GM19025 (cell line): ENCODE results near the gene SLC8A2.
A peak's percentile ranks its signal among the peaks of the same experiment; 100 is the strongest.

Experiments used
- ATAC-seq: cut with Tn5 transposase; IDR thresholded peaks from one replicate; pipeline ENCODE4 v1.9.1; 2021; ENCODE audit warnings: mild to moderate bottlenecking, low read depth, moderate library complexity; ENCODE audit not compliant: unreplicated experiment

SLC8A2 gene, protein sequence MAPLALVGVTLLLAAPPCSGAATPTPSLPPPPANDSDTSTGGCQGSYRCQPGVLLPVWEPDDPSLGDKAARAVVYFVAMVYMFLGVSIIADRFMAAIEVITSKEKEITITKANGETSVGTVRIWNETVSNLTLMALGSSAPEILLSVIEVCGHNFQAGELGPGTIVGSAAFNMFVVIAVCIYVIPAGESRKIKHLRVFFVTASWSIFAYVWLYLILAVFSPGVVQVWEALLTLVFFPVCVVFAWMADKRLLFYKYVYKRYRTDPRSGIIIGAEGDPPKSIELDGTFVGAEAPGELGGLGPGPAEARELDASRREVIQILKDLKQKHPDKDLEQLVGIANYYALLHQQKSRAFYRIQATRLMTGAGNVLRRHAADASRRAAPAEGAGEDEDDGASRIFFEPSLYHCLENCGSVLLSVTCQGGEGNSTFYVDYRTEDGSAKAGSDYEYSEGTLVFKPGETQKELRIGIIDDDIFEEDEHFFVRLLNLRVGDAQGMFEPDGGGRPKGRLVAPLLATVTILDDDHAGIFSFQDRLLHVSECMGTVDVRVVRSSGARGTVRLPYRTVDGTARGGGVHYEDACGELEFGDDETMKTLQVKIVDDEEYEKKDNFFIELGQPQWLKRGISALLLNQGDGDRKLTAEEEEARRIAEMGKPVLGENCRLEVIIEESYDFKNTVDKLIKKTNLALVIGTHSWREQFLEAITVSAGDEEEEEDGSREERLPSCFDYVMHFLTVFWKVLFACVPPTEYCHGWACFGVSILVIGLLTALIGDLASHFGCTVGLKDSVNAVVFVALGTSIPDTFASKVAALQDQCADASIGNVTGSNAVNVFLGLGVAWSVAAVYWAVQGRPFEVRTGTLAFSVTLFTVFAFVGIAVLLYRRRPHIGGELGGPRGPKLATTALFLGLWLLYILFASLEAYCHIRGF

DNA sequence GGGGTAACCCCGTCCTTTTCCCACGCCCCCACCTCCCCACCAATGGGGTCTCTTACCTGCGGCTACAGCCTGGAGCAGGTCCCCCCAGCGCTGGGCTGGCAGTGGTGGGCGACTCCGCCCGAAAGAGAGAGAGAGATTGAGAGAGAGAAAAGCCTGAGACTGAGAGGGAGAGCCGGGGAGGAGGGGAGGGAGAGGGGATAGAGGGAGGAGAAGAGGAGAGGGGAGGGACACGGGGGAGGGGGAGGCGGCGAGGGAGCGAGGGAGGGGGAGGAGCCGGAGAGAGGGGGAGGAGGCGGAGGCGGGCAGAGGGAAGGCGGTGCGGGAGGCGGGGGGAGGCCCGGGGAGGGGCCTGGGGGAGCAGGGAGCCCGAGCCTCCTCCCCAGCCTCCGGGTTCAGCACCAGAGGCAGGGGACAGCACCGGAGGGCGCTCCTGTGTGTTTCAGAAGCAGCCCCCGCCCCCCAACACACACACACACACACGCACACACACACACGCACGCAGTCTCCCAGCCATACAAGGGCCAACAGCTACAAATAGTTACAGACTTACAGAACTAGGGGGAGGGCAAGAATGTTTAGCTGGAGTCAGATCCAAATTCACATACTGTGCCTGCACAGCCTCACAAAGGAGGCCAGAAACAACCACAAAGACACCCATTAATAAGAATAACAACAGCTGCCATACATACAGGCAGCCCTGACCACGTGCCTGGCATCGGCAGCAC is at the start of gene SLC8A2:
Gene SLC8A2, minus strand, starts transcription at position 161 of the 725 bp plus-strand sequence. CDS start 5,490 bp downstream, outside the sequence.
- no peak for ATAC-seq

DNA sequence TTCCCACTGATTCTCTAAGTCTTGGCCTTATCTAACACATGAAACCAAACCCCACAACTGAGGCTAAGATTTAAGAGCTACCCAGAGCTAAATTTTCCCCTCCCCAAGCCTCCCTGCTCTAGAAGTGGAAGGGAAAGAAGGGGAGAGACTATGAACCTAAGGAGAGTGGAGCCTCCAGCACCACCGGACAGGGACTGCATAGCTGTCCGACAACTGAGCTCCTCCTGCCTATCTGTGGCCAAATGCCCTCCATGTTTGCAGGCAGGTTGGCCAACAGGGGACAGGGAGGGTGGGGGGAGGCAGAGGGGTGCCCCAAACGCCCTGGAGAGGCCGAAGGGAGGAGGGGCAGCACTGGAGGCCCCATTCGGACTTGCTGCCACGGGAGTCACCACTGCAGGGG is 49.1 kb upstream of the SLC8A2 start:
- no peak for ATAC-seq

DNA sequence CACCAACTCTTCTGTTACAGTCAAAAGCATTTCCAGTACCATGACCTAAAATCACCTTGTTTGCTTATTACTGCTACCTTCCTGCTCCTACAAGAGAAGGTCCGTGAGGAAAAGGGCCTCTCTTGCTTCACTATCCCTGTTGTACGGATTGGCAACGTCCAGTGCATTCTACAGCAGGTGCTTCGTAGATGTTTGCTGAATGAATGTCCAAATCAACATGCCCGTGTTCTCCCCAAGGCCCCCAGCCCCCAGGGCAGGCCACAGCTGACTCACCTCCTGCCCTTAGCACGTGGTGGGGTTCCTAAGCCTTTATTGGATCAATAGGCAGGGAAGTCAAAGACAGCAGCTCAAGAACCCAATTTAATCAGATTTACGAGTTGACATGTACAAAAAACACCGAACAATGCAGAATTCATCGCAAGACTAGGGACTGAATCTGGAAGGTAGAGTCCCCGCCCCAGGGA is 48.7 kb upstream of the SLC8A2 start:
- no peak for ATAC-seq

DNA sequence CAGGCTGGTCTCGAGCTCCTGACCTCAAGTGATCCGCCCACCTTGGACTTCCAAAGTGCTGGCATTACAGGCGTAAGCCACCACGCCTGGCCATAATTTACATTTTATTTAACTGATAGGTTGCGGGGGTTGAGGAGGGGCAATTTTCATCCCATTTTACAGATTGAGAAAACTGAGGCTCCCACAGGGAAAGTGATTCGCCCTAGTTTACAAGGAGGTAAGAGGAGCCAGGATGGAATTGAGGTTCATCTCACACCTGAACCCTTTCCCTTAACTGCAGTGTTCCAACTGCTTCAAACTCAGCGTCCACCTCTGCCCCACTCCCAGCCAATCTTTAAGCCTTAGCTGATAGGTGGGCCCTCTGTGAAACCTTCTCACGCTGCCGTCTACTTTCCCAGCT is 47.2 kb upstream of the SLC8A2 start:
- ATAC-seq = no peak

DNA sequence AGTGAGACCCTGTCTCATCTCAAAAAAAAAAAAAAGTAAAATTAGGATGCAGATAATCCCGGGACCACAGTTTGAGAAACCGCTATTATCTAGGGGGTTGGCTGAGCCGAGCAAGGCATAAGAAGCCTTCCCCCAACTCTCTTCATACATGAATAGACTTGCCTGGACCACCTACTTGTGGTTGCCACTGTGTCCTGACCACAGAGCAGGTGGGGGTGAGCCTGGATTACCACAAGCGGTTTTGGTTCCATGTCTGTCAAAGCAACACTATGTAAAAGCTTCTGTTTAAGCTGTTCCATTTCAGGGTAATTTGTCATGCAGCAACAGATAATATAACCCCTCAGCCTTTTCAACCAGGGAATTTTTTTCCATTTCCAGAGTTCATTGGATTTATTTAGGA is 46.4 kb upstream of the SLC8A2 start:
- no peak for ATAC-seq

DNA sequence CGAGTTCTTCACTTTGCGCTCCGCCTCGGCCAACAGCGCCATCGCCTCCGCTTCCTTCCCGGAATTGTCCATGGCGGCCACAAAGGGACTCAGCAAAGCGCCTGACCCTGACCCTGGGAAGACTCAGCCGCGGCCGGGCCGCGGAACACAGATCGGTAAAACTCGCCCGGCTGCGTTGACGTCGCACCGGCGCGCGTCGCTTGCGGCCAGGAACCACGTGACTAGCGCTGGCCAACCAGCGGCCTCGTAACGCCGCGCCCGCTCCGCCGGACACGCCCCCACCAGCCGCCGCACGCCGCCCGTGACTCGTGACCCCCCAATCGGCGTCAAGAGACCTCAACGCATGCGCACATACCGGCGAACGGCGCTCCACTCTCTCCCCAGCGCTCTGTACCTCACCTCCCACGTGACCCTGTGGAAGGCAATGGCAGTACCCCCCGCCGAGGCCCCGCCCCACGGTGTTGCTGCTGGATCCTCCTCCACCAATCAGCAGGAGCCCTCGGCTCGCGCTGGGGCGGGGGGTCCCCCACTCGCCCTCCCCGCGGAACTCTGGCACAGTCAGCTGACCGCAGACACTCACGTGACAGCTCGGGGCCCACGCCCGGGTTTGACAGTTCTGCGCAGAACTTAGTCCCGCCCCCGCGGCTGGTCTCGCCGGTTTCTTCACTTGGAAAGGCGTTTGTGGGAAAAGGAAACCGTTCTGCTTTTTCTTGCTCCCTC is 43.3 kb upstream of the SLC8A2 start, which contains the start of gene NAPA:
Gene NAPA, minus strand, starts transcription at position 195 of the 720 bp plus-strand sequence. Its CDS starts 123 bp downstream, at position 72.
- ATAC-seq = peak; percentile 82

DNA sequence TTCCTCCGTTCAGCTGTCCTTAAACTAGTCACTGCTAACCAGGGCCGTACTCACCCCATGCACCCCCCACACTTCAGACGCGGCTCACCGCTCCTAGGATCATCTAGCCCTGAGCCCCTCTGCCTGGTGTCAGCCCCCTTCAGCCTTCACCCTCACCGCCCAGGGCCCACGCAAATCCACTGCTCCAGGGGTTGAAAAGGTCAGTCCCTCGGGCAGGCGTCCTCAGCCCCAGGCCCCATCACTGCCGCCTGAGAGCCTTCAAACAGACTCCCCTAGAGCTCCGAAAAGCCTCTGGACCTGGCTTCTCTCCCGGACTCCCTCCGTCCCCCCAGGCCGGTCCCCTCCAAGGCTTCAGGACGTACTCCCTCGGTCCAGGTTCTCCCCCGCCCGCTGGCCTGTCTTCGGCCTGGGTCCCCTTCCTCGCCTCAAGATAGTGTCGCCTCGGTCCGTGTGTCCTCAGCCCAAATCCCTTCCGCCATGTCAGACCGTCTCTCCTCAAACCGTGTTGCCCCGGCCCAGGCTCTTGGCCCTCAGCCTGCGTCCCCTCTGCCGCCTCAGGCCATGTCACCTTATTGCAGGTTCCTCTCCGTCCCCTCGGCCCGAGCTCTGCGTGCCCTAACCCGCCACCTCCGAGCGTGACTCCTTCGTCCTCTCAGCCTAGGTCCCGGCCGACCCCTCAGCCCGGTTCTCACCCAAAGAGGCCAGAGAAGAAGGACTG is 42.6 kb upstream of the SLC8A2 start:
- no peak for ATAC-seq

DNA sequence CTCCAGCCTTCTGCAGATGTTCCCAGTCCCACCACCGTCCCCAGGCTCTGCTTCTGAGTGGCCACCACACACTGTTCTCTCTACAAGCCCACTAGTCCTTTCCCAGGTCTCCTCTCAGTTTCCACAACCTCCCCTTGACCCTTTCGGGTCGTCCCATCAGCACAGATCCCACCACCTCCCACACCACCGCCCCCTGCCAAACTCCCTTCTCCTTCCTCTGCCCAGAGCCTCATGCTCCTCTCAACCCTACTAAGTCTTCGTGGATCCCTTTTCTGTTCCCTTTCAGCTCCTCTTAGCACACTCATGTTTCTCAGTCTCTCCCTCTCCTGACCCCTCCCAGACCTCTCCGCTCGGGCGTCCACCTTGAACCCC is 41.2 kb upstream of the SLC8A2 start:
- no peak for ATAC-seq

DNA sequence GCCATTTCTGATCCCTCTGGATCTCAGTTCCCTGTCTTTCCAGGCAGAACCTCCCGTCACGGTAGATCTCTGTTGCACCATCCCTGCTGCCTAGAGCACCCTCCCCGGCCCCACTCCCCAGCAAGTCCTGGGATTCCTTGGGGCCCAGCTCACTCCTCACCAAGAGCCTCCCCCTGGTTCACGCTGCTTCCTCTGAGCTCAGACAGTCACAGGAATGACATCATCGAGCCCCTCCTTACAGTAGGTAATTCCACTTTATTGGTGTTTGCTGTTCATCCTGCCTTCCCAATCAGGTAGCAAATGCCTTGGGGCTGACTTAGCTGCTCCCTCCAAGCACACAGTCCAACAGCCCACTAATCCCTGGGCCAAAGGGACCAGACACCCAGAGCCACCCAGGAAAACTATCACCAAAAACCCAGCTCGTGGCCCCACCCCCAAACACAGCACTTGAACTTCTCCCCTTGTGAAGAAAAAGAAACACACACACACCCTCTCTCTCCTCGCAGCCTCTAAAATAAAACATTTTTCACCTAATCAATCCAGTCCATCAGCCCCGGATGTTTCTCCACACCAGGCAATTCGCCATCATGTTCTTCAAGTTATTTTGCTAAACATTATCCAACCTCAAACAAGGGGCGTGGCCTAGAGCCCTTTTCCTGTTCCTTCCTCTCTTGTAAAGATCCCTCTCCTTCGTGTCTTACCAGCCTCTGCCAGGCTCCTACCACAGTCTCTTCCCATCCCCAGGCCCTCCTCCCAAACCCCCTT is 40.7 kb upstream of the SLC8A2 start:
- ATAC-seq = no peak

DNA sequence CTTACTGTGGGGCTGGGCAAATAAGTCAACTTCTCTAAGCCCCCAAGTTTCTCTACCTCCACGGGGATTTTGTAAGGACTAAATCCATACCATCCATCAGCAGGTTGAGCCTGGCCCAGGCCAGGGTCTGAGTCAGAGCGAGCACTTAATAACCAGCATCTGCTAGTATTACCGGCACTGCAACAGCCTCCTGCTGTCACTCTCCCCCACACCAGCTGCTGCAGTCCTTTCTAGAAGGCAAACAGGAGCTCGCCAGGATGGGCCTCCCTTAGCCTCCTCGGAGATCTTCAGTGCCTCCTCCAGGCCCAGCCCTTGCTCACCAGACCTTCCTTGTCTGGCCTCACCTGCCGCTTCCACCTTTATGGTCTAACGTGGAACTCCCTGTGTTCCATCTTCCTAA is 40.0 kb upstream of the SLC8A2 start:
- no peak for ATAC-seq

DNA sequence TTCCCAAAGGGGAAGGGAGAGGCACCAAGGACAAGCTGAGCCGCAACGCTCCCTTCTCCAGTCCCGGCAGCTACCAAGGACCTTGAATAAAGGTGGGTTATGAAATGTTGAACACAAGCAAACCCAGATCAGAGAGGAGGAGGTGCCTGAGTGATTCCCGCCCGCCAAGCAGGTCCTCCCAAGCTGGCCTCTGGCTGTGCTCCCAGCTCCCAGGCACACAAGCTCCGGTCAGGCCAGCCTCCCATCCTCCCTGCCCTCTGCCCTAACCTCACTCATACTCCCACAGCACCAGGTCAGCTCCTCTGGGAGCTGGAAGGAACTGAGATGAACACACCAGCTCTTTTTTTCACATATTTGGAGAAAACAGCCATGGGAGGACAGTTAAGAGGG is 39.4 kb upstream of the SLC8A2 start:
- no peak for ATAC-seq

DNA sequence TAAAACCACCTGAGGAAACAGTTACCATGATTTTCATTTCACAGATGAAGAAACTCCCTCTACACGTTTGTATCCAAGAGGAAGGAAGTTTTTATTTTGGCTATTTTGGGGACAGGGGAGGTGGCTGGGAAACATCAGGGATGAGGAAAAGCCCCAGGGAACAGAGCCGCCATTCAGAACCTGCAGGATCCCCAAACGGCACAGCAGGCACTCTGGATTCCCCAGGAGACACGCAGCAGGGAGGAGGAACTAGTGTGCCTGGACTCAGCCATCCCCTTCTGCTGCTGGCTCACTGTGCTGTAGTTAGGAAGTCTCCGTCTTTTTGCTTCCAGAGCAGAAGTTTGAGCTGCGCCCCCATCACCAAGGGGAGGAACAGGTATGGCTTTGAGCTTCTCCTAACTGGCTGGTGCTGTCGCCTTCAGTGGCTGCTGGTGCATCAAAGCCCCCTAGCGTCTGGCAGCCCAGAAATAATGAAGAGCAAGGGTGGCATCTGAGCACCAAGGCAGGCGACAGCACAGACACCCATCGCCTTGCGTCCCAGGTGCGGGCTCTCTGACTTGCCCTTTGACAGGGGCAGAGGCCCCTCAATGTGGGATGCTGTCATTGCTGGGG is 38.9 kb upstream of the SLC8A2 start:
- no peak for ATAC-seq

DNA sequence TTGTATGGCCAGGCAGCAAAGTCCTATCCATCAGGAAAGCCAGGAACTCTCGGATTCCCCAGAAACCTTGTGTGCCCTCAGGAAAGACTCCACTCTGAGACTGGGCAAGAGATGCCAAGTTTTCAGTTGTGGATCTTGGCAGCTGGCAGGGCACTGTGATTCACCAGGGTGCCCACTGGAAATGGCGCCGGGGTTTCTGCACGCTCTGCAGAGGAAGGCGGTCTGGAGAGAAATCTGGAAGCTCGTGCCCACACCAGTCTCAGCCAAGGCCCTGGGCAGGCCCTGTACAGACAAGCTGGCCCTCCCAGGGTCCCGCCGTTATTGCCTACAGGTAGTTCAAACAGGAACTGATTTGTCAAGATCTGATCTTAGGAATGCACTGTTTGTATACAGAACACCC is 38.3 kb upstream of the SLC8A2 start:
- no peak for ATAC-seq

DNA sequence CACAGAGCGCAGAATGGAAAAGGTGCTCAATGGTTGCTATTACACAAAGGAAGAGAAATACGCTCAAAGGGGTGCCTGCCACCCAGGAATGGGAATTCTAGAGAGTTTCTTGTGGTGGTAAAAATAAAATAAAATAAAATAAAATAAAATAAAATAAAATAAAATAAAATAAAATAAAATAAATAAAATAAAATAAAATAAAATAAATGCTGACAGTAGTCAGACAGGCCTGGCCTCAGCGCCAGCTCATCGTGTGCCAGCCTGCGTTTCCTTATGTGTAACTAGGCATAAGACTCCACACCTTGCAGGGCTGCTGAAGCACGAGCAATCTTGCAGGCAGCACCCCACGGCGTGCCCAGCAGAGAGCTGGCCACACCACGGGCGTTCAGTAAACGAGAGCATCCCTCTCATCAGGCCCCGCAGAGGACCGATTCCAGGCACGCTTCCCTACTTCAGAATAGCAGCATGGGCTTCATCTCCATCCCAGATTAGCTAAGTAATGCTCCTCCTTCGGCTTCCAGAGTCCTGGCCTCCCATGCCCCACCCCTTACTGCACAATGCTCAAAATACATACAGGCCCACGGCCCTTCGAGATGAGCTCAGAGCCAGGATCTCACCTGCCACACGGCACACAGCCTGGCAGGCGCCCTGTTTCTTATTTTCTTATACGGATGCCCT is 37.6 kb upstream of the SLC8A2 start:
- no peak for ATAC-seq

DNA sequence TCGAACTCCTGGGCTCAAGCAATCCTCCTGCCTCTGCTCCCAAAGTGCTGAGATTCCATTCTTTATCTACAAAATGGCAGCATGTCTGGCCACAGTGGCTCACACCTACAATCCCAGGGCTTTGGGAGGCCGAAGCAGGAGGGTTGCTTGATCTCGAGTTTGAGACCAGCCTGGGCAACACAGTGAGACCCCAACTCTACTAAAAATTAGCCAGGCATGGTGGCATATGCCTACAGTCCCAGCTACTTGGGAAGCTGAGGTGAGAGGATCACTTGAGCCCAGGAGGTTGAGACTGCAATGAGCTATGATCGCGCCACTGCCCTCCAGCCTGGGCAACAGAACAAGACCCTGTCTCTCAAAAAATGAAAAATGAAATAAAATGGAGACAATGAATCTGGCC is 37.0 kb upstream of the SLC8A2 start:
- no peak for ATAC-seq

DNA sequence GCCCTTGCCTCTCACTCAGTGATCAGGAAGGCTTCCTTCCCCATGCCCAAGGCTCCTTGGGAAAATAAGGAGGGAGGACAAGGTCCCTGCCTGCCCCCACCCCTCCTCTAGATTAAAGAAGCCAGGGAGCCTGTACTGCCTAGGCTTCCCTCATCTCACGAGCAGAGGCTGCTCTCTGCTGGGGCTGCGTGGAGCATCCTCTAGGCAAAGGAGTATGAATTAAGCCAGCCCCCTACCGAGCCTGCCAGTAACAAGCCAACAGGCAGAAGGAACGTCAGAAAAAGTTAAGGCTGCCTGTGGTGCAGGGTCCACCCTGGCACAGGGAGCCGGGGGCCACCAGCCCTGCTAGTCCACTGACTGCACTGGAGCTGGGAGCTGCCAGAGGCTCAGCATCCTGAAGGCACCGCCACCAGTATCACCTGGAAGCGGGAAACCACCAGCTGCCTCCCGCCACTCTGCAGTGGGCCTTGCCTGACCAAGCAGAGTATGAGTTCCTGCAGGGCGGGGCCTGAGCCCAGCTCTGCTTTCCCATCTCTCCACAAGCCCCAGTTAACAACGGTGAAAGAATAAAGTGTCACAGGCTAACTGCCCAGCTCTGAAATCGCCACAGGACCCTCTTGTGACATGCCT is 36.3 kb upstream of the SLC8A2 start:
- ATAC-seq = no peak

DNA sequence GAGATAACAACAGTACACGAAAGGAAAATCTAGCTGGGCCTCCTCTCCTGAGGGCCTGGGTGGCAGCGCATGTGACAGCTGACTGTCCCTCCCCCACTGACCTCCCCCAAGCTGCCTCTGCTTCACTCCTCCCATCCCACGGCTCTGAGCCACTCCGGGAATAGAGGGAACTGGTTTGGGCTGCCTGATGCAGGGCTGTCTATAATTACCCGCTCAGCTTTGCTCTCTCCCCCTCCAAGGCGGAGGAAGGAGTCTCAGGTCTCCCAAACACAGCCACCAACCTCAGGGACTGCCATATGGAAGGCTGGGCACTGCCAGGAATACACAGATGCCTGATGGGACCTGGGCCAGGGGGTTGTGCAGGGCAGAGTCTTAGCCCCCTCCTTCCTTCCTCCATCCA is 35.3 kb upstream of the SLC8A2 start:
- ATAC-seq = no peak
